Endothelial cell of umbilical vein (primary cell): ENCODE measurements around the gene ACP1. TPM values are rescaled to one million over a fixed set of nuclear protein-coding genes. Genes with fewer than 3 reads are reported as not detected.

Source experiments
- BruUV-seq: library from RNA; stranded (reverse); fragments of 400-500 nt; replicated peaks from 2 replicates; lab custom pipeline; 2021; lab: Mats Ljungman, UMichigan
- CTCF ChIA-PET: fragments of 300-600, 350-600 bp; sonication (Branson Sonifier 250); formaldehyde crosslinking; loops from one replicate; lab custom pipeline; 2021; ENCODE audit warnings: antibody characterized with exemption, inconsistent platforms; lab: Charles Lee
- POLR2A ChIA-PET: fragments of 300-600, 350-600 bp; sonication (Branson Sonifier 250); formaldehyde crosslinking; loops from one replicate; lab custom pipeline; 2021; ENCODE audit warnings: antibody characterized with exemption, inconsistent platforms; lab: Charles Lee
- DNase-seq: peaks from one replicate; pipeline ENCODE4 v3.0.0-alpha.2; 2011; ENCODE audit warnings: low read depth, low spot score
- FAIRE-seq: peaks from 2 replicates; lab custom pipeline; 2011; peaks lifted over from hg19 to GRCh38; lab: Jason Lieb, UNC
- H2AFZ ChIP-seq: 2 replicates; pipeline ENCODE4 v1.6.0; 2012; ENCODE audit warnings: low read depth, low read length, control low read depth, inconsistent platforms
- H3K27ac ChIP-seq: 2 replicates; pipeline ENCODE4 v1.5.1; 2011; ENCODE audit warnings: low read depth, mild to moderate bottlenecking, control low read depth, low read length, moderate library complexity; ENCODE audit not compliant: insufficient read depth
- H3K27me3 ChIP-seq, 2 experiments: 2 replicates each; pipeline versions ENCODE4 v1.6.0 to v1.6.1; 2011; ENCODE audit warnings: low read length in 2 of 2, mixed read lengths in 1 of 2; ENCODE audit not compliant: control insufficient read depth in 2 of 2, insufficient read depth in 2 of 2
- H3K36me3 ChIP-seq, 2 experiments: 2 replicates in 1 of 2; 3 replicates in 1 of 2; pipeline ENCODE4 v1.5.1; 2011; ENCODE audit warnings: low read length in 2 of 2, mild to moderate bottlenecking in 1 of 2, moderate library complexity in 1 of 2; ENCODE audit not compliant: control insufficient read depth in 2 of 2, insufficient read depth in 2 of 2; ENCODE audit errors: extremely low read depth in 1 of 2
- H3K4me1 ChIP-seq: 3 replicates; pipeline ENCODE4 v1.5.1; 2011; ENCODE audit warnings: mild to moderate bottlenecking, low read length; ENCODE audit not compliant: control insufficient read depth, insufficient read depth; ENCODE audit errors: extremely low read depth
- H3K4me2 ChIP-seq: 2 replicates; pipeline ENCODE4 v1.6.1; 2011; ENCODE audit warnings: low read length, control low read depth, mixed read lengths; ENCODE audit not compliant: insufficient read depth
- H3K4me3 ChIP-seq, 3 experiments: fragments of 200-600 bp in 1 of 3; sonication (generic), shearing (Covaris generic) in 1 of 3; replicated peaks in 1 of 3; 2 replicates each; pipeline ENCODE4 v1.5.1; 2011 to 2016; ENCODE audit warnings: control low read depth in 3 of 3, low read length in 3 of 3, mild to moderate bottlenecking in 2 of 3, inconsistent platforms in 1 of 3, low read depth in 1 of 3, moderate library complexity in 1 of 3; ENCODE audit not compliant: insufficient read depth in 1 of 3
- H3K79me2 ChIP-seq: 2 replicates; pipeline ENCODE4 v1.6.0; 2012; ENCODE audit warnings: low read length, inconsistent platforms; ENCODE audit not compliant: control insufficient read depth, insufficient read depth
- H3K9ac ChIP-seq: replicated peaks from 2 replicates; pipeline ENCODE3; 2011; ENCODE audit warnings: low read length, control low read depth; ENCODE audit not compliant: insufficient read depth; ENCODE audit errors: extremely low read depth
- H3K9me1 ChIP-seq: replicated peaks from 3 replicates; pipeline ENCODE4 v1.6.0; 2011; ENCODE audit warnings: mild to moderate bottlenecking, low read length; ENCODE audit not compliant: control insufficient read depth, insufficient read depth; ENCODE audit errors: extremely low read depth
- H3K9me3 ChIP-seq: replicated peaks from 2 replicates; pipeline ENCODE4 v1.5.1; 2012; ENCODE audit warnings: low read length, inconsistent platforms; ENCODE audit not compliant: control insufficient read depth, insufficient read depth
- H4K20me1 ChIP-seq: replicated peaks from 2 replicates; pipeline ENCODE3; 2011; ENCODE audit warnings: mild to moderate bottlenecking, low read length; ENCODE audit not compliant: control insufficient read depth, insufficient read depth; ENCODE audit errors: extremely low read depth
- CTCF ChIP-seq, 2 donors: IDR thresholded peaks; 1 replicate in 1 of 2; 2 replicates in 1 of 2; pipeline ENCODE4 v1.5.1; 2011; ENCODE audit warnings: low read length in 2 of 2, mild to moderate bottlenecking in 2 of 2, moderate library complexity in 2 of 2, control low read depth in 1 of 2, inconsistent platforms in 1 of 2, low read depth in 1 of 2; ENCODE audit not compliant: insufficient read depth in 1 of 2; ENCODE audit errors: extremely low read depth in 1 of 2
- EZH2 ChIP-seq: IDR thresholded peaks from 2 replicates; pipeline ENCODE4 v1.6.1; 2012; ENCODE audit warnings: borderline replicate concordance, low read depth, mild to moderate bottlenecking, moderate library complexity, low read length, inconsistent platforms; ENCODE audit not compliant: severe bottlenecking
- FOS ChIP-seq: IDR thresholded peaks from 2 replicates; pipeline ENCODE4 v1.6.1; 2011; ENCODE audit warnings: mild to moderate bottlenecking, low read length, moderate library complexity, borderline replicate concordance; ENCODE audit not compliant: insufficient read depth
- GATA2 ChIP-seq: IDR thresholded peaks from 2 replicates; pipeline ENCODE4 v1.7.0; 2011; ENCODE audit warnings: low read depth, mild to moderate bottlenecking, moderate library complexity, mixed read lengths, low read length; ENCODE audit not compliant: insufficient read length, insufficient read depth
- dilution Hi-C: fragments of 300-500 bp; cut with MboI; formaldehyde crosslinking; loops from one replicate; pipeline ENCODE4 v1.15.0; 2019; ENCODE audit warnings: low sequenced_read_pairs; ENCODE audit not compliant: extremely low pct_ligation_motif_present
- intact Hi-C: fragments of 100-400 bp; cut with micrococcal nuclease; formaldehyde crosslinking; loops from one replicate; pipeline ENCODE4 v1.10.0; 2022
- polyA plus RNA-seq, 4 experiments: library from polyadenylated mRNA; depleted of rRNA in 3 of 4; stranded (reverse) in 3 of 4; unstranded in 1 of 4; fragments of >200 nt; gene quantifications; 2 replicates each; pipeline versions ENCODE4 v1.2.1 to v1.2.3, GENCODE V29; 2011 to 2012; ENCODE audit warnings: missing spikeins in 1 of 4
- total RNA-seq: library from RNA; stranded (reverse); gene quantifications from 2 replicates; pipeline ENCODE4 v1.2.3, GENCODE V29; 2021

The ACP1 gene
- total and polyA plus RNA-seq, 2 donors (not counting 3 experiments of a cell fraction or from before 2014, with no cell fraction given) = 63.4 to 80.2 TPM

GRCh38 chr2:289362-290089 lies 24.8 kb downstream of the ACP1 start:
- Histone ChIP-seq H3K4me3 (peak overlapping the region in 1 of 3 experiments; percentile 19), H3K4me1 (peaks cover 3% of the 10 kb centered on the region), H3K27ac (no peak overlapping the region), H3K9me3 (no peaks in the 10 kb centered on the region), H3K9ac (no peak overlapping the region), H3K4me2 (peak overlapping the region; percentile 14), H3K36me3 (no peaks in the 10 kb centered on the region), H3K79me2 (no peaks in the 10 kb centered on the region), H3K27me3 (peaks cover 16 to 37% of the 10 kb centered on the region in 2 experiments), H4K20me1 (no peaks in the 10 kb centered on the region), H3K9me1 (no peaks in the 10 kb centered on the region), H2AFZ (no peak overlapping the region)
- ChIA-PET POLR2A (interaction anchor here (0.7 kb wide), 1 partner anchor 50 kb away, joined by 6 read pairs; no protein-coding TSS in a partner anchor), CTCF (interaction anchor here (0.8 to 2.9 kb wide), 8 partner anchors 9 to 1480 kb away, joined by 3 to 19 read pairs (median 3); no protein-coding TSS in a partner anchor)
- TF ChIP-seq FOS (no peak), GATA2 (no peak), EZH2 (peak; percentile 87), CTCF (IDR thresholded peaks at IDR 0.05; ENCODE audit: extremely low read depth in 1 of 2, insufficient read depth in 1 of 2, low read depth in 1 of 2, low read length in 2 of 2) (no peak)
- FAIRE-seq (no peak), DNase-seq (peak; percentile 19)
- intact Hi-C loops = loop anchor here (1.0 to 2.0 kb wide), 2 partner anchors 25 to 43 kb away; partner anchors contain the start of genes ACP1 and SH3YL1
- BruUV-seq = no TSS peak
- dilution Hi-C loops = no loop called here
